Astrocyte (in vitro differentiated cells and primary cell): Measurements from ENCODE around the gene LAMA3. TPM values are rescaled to one million over a fixed set of nuclear protein-coding genes. Genes with fewer than 3 reads are reported as not detected.

ENCODE experiments used
- DNase-seq: peaks from one replicate; pipeline ENCODE4 v3.0.0-alpha.2; 2010; ENCODE audit warnings: low read depth
- FAIRE-seq: peaks from 2 replicates; lab custom pipeline; 2011; peaks lifted over from hg19 to GRCh38; lab: Jason Lieb, UNC
- H2AFZ ChIP-seq: 2 replicates; pipeline ENCODE4 v1.6.0; 2012; ENCODE audit warnings: low read depth, low read length, inconsistent platforms
- H3K27ac ChIP-seq: 2 replicates; pipeline ENCODE4 v1.5.1; 2011; ENCODE audit warnings: low read depth, low read length, inconsistent platforms
- H3K27me3 ChIP-seq: 2 replicates; pipeline ENCODE4 v1.6.0; 2011; ENCODE audit warnings: low read length, inconsistent platforms; ENCODE audit not compliant: insufficient read depth
- H3K36me3 ChIP-seq: 2 replicates; pipeline ENCODE4 v1.5.1; 2011; ENCODE audit warnings: low read length, inconsistent platforms; ENCODE audit not compliant: insufficient read depth
- H3K4me1 ChIP-seq: 2 replicates; pipeline ENCODE4 v1.5.1; 2011; ENCODE audit warnings: low read length, inconsistent platforms; ENCODE audit not compliant: insufficient read depth
- H3K4me2 ChIP-seq: 2 replicates; pipeline ENCODE4 v1.6.0; 2012; ENCODE audit warnings: low read length, inconsistent platforms
- H3K4me3 ChIP-seq: 2 replicates; pipeline ENCODE4 v1.5.1; 2011; ENCODE audit warnings: low read depth, mild to moderate bottlenecking, low read length, inconsistent platforms; ENCODE audit not compliant: insufficient read depth
- H3K79me2 ChIP-seq: 2 replicates; pipeline ENCODE4 v1.6.0; 2012; ENCODE audit warnings: mild to moderate bottlenecking, low read length, inconsistent platforms; ENCODE audit not compliant: insufficient read depth
- H3K9ac ChIP-seq: 2 replicates; pipeline ENCODE4 v1.6.0; 2012; ENCODE audit warnings: mild to moderate bottlenecking, low read length, inconsistent platforms
- H3K9me3 ChIP-seq: 2 replicates; pipeline ENCODE4 v1.5.1; 2012; ENCODE audit warnings: low read depth, mild to moderate bottlenecking, low read length, inconsistent platforms; ENCODE audit not compliant: insufficient read depth
- H4K20me1 ChIP-seq: 2 replicates; pipeline ENCODE4 v1.6.0; 2012; ENCODE audit warnings: low read length, inconsistent platforms; ENCODE audit not compliant: insufficient read depth
- H3K27ac Mint-ChIP-seq: one replicate; pipeline ENCODE4 v1.8.0; 2021; ENCODE audit warnings: mild to moderate bottlenecking, mixed read lengths; ENCODE audit not compliant: unreplicated experiment
- H3K27me3 Mint-ChIP-seq: one replicate; pipeline ENCODE4 v1.8.0; 2021; ENCODE audit warnings: low read depth, mixed read lengths; ENCODE audit not compliant: unreplicated experiment
- H3K36me3 Mint-ChIP-seq: one replicate; pipeline ENCODE4 v1.8.0; 2021; ENCODE audit warnings: low read depth, mixed read lengths; ENCODE audit not compliant: unreplicated experiment
- H3K4me1 Mint-ChIP-seq: one replicate; pipeline ENCODE4 v1.8.0; 2021; ENCODE audit warnings: low read depth, mixed read lengths; ENCODE audit not compliant: unreplicated experiment
- H3K4me3 Mint-ChIP-seq: one replicate; pipeline ENCODE4 v1.8.0; 2021; ENCODE audit warnings: mild to moderate bottlenecking, moderate library complexity, mixed read lengths; ENCODE audit not compliant: unreplicated experiment
- H3K9me3 Mint-ChIP-seq: one replicate; pipeline ENCODE4 v1.8.0; 2021; ENCODE audit warnings: mild to moderate bottlenecking, mixed read lengths; ENCODE audit not compliant: unreplicated experiment
- CTCF ChIP-seq: IDR thresholded peaks from 2 replicates; pipeline ENCODE4 v1.5.1; 2011; ENCODE audit warnings: low read depth, mild to moderate bottlenecking, inconsistent platforms, low read length, moderate library complexity; ENCODE audit not compliant: insufficient read depth
- EZH2 ChIP-seq: IDR thresholded peaks from 2 replicates; pipeline ENCODE4 v1.6.1; 2012; ENCODE audit warnings: mild to moderate bottlenecking, low read length, inconsistent platforms; ENCODE audit not compliant: insufficient read depth
- total RNA-seq: library from RNA; stranded (reverse); gene quantifications from 2 replicates; pipeline ENCODE4 v1.2.1, GENCODE V29; 2021

LAMA3 gene
- total RNA-seq, 1 donor from 2014 or later: 0.86 TPM

GRCh38 chr18:23727707-23728493, 38.6 kb downstream of the LAMA3 start:
- H3K4me1 Mint-ChIP-seq: no peaks in the 10 kb centered on the region

GRCh38 chr18:23730857-23731256, 41.6 kb downstream of the LAMA3 start:
- no peak for FAIRE-seq

More at GRCh38 chr18:23727707-23728493, 38.6 kb downstream of the LAMA3 start:
- Histone ChIP-seq H3K27ac (no peak overlapping the region), H3K4me1 (no peaks in the 10 kb centered on the region), H3K27me3 (no peaks in the 10 kb centered on the region), H4K20me1 (no peaks in the 10 kb centered on the region), H3K79me2 (no peaks in the 10 kb centered on the region), H3K9me3 (no peaks in the 10 kb centered on the region), H2AFZ (no peak overlapping the region), H3K9ac (no peak overlapping the region), H3K36me3 (no peaks in the 10 kb centered on the region), H3K4me3 (no peak overlapping the region), H3K4me2 (no peak overlapping the region)
- no peak for FAIRE-seq
- TF ChIP-seq CTCF: no peak
- no peak for TF ChIP-seq EZH2
- DNase-seq: no peak
- H3K36me3 Mint-ChIP-seq: no peaks in the 10 kb centered on the region
- no peak overlapping the region for H3K27ac Mint-ChIP-seq
- no peaks in the 10 kb centered on the region for H3K9me3 Mint-ChIP-seq
- H3K27me3 Mint-ChIP-seq: peaks cover 14% of the 10 kb centered on the region
- no peak overlapping the region for H3K4me3 Mint-ChIP-seq

More at GRCh38 chr18:23730857-23731256, 41.6 kb downstream of the LAMA3 start:
- H3K27me3 ChIP-seq: peaks cover 5% of the 10 kb centered on the region
- Mint-ChIP-seq H3K27ac (no peak overlapping the region), H3K27me3 (peaks cover 25% of the 10 kb centered on the region), H3K4me3 (no peak overlapping the region), H3K36me3 (no peaks in the 10 kb centered on the region), H3K4me1 (peaks cover 8% of the 10 kb centered on the region), H3K9me3 (peaks cover 1% of the 10 kb centered on the region)
- no peak overlapping the region for H3K9ac ChIP-seq
- H3K4me2 ChIP-seq: no peak overlapping the region
- H3K9me3 ChIP-seq: no peaks in the 10 kb centered on the region
- H4K20me1 ChIP-seq: no peaks in the 10 kb centered on the region
- H3K4me1 ChIP-seq: no peaks in the 10 kb centered on the region
- no peaks in the 10 kb centered on the region for H3K36me3 ChIP-seq
- no peak overlapping the region for H3K4me3 ChIP-seq
- H2AFZ ChIP-seq: no peak overlapping the region
- TF ChIP-seq EZH2: no peak
- no peak for TF ChIP-seq CTCF
- DNase-seq: no peak
- no peak overlapping the region for H3K27ac ChIP-seq
- no peaks in the 10 kb centered on the region for H3K79me2 ChIP-seq
